NCI-H82 treated with DMSO at 0.1 percent for 48 hours (cell line): ENCODE data around the gene NUP43.
"Not testable (repeated sequence)": the region's sequence is repeated elsewhere in the genome, so short reads cannot be mapped to it uniquely, and the experiment has no call there.

Experiments used
- DNase-seq: peaks from one replicate; lab custom pipeline; 2025; ENCODE audit not compliant: unreplicated experiment; lab: John Stamatoyannopoulos, UW

Gene NUP43

DNA sequence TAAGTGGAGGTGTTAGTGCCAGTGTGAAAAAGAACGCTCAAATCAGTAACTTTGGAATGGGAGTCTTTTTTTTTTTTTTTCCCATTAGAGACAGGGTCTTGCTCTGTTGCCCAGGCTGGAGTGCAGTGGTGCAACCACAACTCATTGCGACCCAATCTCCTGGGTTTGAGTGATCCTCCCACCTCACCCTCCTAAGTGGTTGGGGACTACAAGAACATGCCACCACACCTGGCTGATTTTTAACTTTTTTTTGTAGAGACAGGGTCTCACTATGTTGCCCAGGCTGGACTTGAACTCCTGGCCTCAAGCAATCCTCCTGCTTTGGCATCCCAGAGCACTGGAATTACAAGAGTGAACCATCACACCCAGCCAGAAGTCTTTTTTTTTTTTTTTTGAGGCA is 48.2 kb downstream of the NUP43 start:
- no peak for DNase-seq

DNA sequence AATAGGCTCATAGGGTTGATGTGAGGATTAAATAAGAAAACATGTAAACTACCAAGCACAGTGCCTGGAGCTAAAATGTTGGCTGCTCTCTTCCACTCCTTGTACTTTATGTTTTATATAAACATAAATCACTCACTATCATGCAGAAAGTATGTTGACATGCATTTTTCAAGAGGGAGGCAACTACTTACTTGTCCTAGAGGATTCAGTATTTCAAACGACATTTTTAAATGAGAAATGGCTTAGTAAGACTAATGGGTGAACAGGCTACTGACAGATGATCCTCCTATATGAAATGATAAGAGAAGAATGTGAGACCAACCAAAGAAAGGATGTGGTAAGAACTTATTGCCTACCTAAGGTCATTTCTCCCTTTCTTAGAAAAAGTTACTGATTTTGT is 49.4 kb downstream of the NUP43 start:
- DNase-seq = no peak

DNA sequence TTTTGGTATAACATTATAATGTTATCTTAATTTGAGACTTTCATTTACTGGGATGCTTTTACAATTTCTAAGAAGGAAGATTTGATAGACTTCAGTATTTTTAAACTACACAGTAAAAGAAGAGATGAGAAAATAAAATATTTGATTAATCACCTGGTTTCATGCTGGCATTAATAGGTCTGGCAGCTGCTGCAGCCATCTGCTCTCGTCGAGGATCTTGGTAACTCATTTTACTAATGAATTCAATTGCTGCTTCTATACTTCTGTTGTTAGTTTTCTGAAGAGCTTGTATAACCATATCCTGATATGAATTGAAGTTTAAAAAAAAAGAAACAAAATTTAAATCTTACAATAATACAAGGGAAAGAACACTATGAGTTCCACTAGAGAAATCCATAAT is 51.4 kb downstream of the NUP43 start:
- DNase-seq = peak; percentile 60

DNA sequence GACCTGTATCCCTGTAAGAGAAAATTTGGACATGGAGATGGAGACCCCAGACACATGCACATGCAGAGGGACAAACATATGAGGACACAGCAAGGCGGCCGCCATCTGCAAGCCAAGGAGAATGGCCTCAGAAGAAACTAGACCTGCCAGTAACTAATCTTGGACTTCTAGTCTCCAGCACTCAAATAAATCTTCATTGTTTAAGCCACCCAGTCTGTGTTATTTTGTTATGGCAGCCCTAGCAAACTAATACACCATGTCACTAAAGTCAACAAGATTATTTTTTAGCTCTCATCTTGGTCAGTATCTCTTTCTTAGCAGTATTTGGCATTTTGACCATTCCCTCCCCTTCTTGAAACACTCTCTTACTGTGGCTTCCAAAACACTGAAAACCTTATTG is 55.1 kb downstream of the NUP43 start:
- DNase-seq = no peak

DNA sequence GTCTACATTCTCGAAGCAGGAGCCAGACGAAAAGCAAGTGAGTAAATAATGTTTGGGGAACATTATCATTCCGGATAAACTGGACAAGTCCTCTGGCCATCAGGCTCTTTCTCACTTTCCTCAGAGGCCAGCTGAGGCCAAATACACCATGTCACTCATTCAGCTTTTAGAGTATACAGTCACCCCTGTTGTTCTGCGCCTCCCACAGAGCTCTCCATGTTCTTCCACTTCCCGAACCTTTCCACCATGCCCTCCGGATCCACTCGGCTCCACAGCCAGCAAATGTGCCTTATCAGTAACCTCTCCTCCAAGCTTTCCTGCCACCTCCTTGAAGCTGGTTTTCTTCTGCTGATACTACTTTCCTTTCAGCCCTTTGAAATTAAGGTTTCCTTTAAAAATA is 60.1 kb downstream of the NUP43 start:
- DNase-seq = no peak

DNA sequence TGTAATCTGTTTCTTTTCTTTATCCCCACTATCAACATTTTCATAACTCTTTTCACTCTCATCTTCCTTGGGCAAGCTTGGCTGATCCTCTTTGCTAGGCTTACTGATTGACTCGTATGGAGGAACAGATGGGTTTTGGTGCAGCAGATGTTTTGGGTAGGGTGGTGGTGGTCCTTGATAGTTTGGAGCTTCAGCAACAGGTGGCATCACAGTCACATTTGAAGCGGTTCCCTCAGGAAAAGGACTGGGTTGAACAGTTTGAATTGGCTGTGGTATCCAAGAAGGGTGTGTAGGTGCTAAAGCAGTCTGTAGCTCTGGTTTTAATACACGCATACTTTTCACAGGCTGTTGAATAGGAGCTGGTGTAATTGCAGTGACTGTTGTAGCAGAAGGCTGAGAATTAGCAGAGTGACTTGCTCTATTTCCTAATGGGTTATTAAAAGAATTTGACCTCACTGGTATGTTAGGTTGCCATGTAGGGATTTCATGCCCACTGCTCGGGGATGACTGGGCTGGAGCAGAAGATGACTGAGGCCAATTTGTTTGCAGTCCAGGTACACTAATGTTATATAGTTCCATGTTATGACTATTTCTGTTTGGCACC is 63.0 kb downstream of the NUP43 start:
- DNase-seq = peak; percentile 94

DNA sequence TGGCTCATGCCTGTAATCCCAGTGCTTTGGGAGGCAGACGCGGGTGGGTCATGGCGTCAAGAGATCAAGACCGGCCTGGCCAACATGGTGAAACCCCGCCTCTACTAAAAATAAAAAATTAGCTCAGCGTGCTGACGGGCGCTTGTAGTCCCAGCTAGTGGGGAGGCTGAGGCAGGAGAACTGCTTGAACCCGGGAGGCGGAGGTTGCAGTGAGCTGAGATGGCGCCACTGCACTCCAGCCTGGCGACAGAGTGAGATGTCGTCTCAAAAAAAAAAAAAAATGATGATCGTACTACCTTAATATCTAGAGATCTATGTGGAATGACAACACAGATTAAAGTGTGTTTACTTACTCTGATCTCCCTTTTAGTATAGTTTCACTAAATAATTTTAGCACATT is 64.5 kb downstream of the NUP43 start:
- not testable (repeated sequence) for DNase-seq

DNA sequence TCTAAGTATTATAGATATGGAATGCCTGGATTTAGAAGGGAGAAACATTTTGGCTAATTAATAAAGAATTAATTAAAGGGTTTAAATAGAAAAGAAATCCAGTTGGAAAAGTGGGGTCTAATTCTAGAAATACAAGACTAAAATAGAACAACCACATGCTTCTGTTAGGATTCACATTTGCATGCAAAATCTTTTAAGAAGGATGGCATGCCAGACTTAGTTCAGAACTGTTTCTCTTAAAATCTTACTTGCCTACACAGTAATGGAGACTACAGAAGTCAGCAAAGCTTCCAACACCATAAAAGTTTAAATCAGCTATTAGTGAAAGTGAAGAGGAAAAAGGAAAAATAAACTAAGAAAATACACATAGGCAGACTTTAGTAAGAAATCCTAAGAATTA is 65.1 kb downstream of the NUP43 start:
- no peak for DNase-seq

DNA sequence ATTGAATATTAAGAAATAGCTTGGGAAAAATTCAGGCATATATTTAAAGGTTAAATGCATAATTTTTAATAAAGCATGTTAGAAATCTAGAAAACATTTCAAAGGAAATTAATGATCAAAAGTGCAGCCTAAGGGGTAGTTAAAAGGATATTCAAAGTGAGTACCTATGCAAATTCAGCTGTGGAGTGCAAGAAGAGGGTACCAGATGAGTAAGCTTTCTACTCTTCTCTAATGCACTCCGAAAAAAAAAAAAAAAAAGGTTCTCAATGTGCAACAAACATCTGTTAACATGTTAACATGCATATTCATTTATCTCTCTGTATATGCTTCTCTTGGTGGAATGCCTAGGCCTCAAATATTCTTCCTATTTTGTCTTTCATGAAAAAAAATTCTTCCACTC is 65.8 kb downstream of the NUP43 start:
- no peak for DNase-seq
